Thoracic aorta endothelial cell (primary cell): Measurements from ENCODE around the gene KIF20A. TPM values are rescaled to one million over a fixed set of nuclear protein-coding genes. Genes with fewer than 3 reads are reported as not detected.

Experiments
- total RNA-seq: library from RNA; depleted of rRNA; stranded (reverse); fragments of >200 nt; gene quantifications from 2 replicates; pipeline ENCODE4 v1.2.3, GENCODE V29; 2012

Gene KIF20A
- 63.7 and 116 TPM in 2 replicates for total RNA-seq

GRCh38 chr5:138178516-138179276 is at the start of gene KIF20A, which contains the start of gene BRD8:
KIF20A (plus strand) TSS chr5:138179112; CDS start chr5:138179681, 569 bp downstream.
BRD8 (minus strand) TSS chr5:138178630; CDS start chr5:138178614, 16 bp downstream.

GRCh38 chr5:138138949-138139780 is 39.7 kb upstream of the KIF20A start, which contains the start of gene NME5:
NME5 (minus strand) TSS chr5:138139428; CDS start chr5:138138780, 648 bp downstream.

GRCh38 chr5:138213161-138214029 is 34.5 kb downstream of the KIF20A start, which contains the start of gene CDC23:
CDC23 (minus strand) TSS chr5:138213323; CDS start chr5:138213312, 11 bp downstream.

Other genes starting within 250 kb of the KIF20A start
- 28.5 and 33.1 TPM in 2 replicates for gene FAM13B, start 146.0 kb upstream of the KIF20A start, total RNA-seq
- gene WNT8A, start 95.1 kb upstream of the KIF20A start, total RNA-seq, result not detected in 2 replicates
- gene NME5, start 39.7 kb upstream of the KIF20A start, total RNA-seq, result 1.1 and 1.6 TPM in 2 replicates
- 52.7 and 61.6 TPM in 2 replicates for gene BRD8, start 482 bp upstream of the KIF20A start, total RNA-seq
- gene CDC23, start 34.2 kb downstream of the KIF20A start, total RNA-seq, result 45.1 and 48.4 TPM in 2 replicates
- not detected in 2 replicates for gene GFRA3, start 95.5 kb downstream of the KIF20A start, total RNA-seq
- 13.0 and 19.0 TPM in 2 replicates for gene CDC25C, start 152.7 kb downstream of the KIF20A start, total RNA-seq
- gene FAM53C, start 159.2 kb downstream of the KIF20A start, total RNA-seq, result 32.2 and 34.4 TPM in 2 replicates
- gene KDM3B, start 173.6 kb downstream of the KIF20A start, total RNA-seq, result 61.6 and 69.0 TPM in 2 replicates